GM10266 (cell line): Measurements from ENCODE around the gene TRPM7.
"Not testable (repeated sequence)": the region's sequence is repeated elsewhere in the genome, so short reads cannot be mapped to it uniquely, and the experiment has no call there.

Source experiments
- DNase-seq: peaks from one replicate; pipeline ENCODE4 v3.0.0; 2012; ENCODE audit errors: extremely low spot score
- CTCF ChIP-seq: IDR thresholded peaks from 2 replicates; pipeline ENCODE4 v1.5.1; 2012; ENCODE audit warnings: mild to moderate bottlenecking, low read depth; ENCODE audit not compliant: control insufficient read depth, insufficient read depth; ENCODE audit errors: missing control alignments

The TRPM7 gene

GRCh38 chr15:50594311-50594710 is 92.3 kb downstream of the TRPM7 start:
- no peak for TF ChIP-seq CTCF
- no peak for DNase-seq

GRCh38 chr15:50593761-50594160 is 92.8 kb downstream of the TRPM7 start:
- no peak for DNase-seq

GRCh38 chr15:50590288-50590687 is 96.3 kb downstream of the TRPM7 start:
- no peak for TF ChIP-seq CTCF
- no peak for DNase-seq

More at GRCh38 chr15:50593761-50594160, 92.8 kb downstream of the TRPM7 start:
- TF ChIP-seq CTCF = no peak

- TF ChIP-seq CTCF = no peak
- DNase-seq = no peak
Measured at GRCh38 chr15:50577492-50577891, 109.1 kb downstream of the TRPM7 start.

- TF ChIP-seq CTCF = no peak
- DNase-seq = no peak
Measured at GRCh38 chr15:50576166-50576565, 110.4 kb downstream of the TRPM7 start.

- DNase-seq = not testable (repeated sequence)
Measured at GRCh38 chr15:50573842-50574241, 112.8 kb downstream of the TRPM7 start.

GRCh38 chr15:50563756-50564155 is 122.8 kb downstream of the TRPM7 start:
- no peak for TF ChIP-seq CTCF

More at GRCh38 chr15:50563756-50564155, 122.8 kb downstream of the TRPM7 start:
- no peak for DNase-seq
